Measurements from ENCODE around the gene ZNF418.
"Not testable (repeated sequence)": the region's sequence is repeated elsewhere in the genome, so short reads cannot be mapped to it uniquely, and the experiment has no call there.

Gene ZNF418

DNA sequence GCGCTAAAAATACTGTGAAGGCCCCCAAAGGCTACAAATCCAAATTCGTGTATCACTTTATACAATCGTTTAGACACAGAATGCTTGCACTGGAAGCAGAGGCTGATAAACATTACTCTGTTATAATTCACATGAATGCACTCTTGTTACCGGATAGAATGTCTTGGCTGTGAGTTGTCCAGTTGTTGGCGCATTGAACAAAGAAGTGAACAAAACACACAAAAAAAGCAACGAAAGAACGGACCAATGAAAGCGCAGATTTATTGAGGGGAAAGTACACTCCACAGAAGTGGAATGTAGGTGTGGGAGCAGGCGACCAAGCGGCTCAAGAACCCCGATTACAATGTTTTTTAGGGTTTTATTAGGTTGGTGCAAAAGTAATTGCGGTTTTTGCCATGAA lies 529 bp upstream of the ZNF418 start:
- no peaks in the 10 kb centered on the region for H3K79me2 ChIP-seq (ENCODE audit: control insufficient read depth, insufficient read depth, low read length, poor library complexity)
- peaks cover 0 to 3% of the 10 kb centered on the region in 2 experiments for H3K4me1 ChIP-seq (ENCODE audit: control insufficient read depth in 1 of 2, insufficient read depth in 2 of 2, low read length in 2 of 2)
- no peak overlapping the region for H3K23ac ChIP-seq (ENCODE audit: low read length)
- no peak overlapping the region for H3K27ac ChIP-seq (ENCODE audit: low read depth, low read length)
- no peaks in the 10 kb centered on the region for H3K27me3 ChIP-seq (ENCODE audit: insufficient read depth, low read length)
- no peak overlapping the region for H2BK5ac ChIP-seq (ENCODE audit: low read depth, low read length, poor library complexity)
- peaks cover 3 to 7% of the 10 kb centered on the region in 2 experiments for H3K36me3 ChIP-seq (ENCODE audit: control insufficient read depth in 1 of 2, insufficient read depth in 2 of 2, low read length in 2 of 2)
- no peak overlapping the region for H3K4me2 ChIP-seq (ENCODE audit: low read length)
- H2BK12ac ChIP-seq (ENCODE audit: low read length): no peak overlapping the region
- WGBS (ENCODE audit: extremely low coverage, insufficient coverage, insufficient read length): no CpG with 5 or more reads among the region's 12 CpGs
- no peak overlapping the region for H2BK120ac ChIP-seq (ENCODE audit: insufficient read depth, low read length, poor library complexity)
- H4K8ac ChIP-seq (ENCODE audit: low read depth, low read length): no peak overlapping the region
- DNase-seq: no peak
- no peak overlapping the region for H3K4ac ChIP-seq (ENCODE audit: low read depth, low read length)
- H3K9me3 ChIP-seq (ENCODE audit: insufficient read depth, low read depth, low read length): no peaks in the 10 kb centered on the region
- no peak overlapping the region for H3K9ac ChIP-seq (ENCODE audit: low read length)
- H4K12ac ChIP-seq (ENCODE audit: low read depth, low read length): no peak overlapping the region
- no peak overlapping the region for H2AK5ac ChIP-seq (ENCODE audit: low read length)
- H3K4me3 ChIP-seq (ENCODE audit: low read depth, low read length): no peak overlapping the region
- H2AFZ ChIP-seq (ENCODE audit: insufficient read depth, low read length, poor library complexity): no peak overlapping the region
- H3K14ac ChIP-seq (ENCODE audit: low read length): no peak overlapping the region
- H4K91ac ChIP-seq (ENCODE audit: low read depth, low read length): no peak overlapping the region
- H3K79me1 ChIP-seq (ENCODE audit: low read length): peaks cover 4% of the 10 kb centered on the region
- no peak overlapping the region for H3K18ac ChIP-seq (ENCODE audit: low read length)

DNA sequence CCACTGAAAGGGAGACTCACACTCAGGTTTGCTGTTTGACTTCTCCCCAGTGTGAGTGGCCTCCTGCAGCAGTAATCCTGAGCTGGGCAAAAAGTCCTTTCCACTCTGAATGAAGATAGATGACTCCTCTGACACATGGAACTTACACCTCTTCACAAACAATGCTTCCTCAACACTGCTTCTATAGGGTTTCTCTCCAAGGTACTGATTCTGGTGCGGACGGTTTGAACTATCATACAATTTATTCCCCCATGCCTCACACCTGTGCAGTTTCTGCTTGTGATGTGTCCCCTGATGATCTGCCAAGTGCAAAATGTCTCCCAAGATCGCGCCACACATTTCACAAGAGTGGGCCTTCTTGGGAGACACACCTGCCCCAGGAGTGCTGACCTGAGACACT lies 7.6 kb downstream of the ZNF418 start:
- no peak for DNase-seq
- no peak overlapping the region for H3K18ac ChIP-seq (ENCODE audit: low read length)
- peaks cover 29 to 61% of the 10 kb centered on the region in 2 experiments for H3K36me3 ChIP-seq (ENCODE audit: control insufficient read depth in 1 of 2, insufficient read depth in 2 of 2, low read length in 2 of 2)
- H3K27ac ChIP-seq (ENCODE audit: low read depth, low read length): no peak overlapping the region
- H3K79me2 ChIP-seq (ENCODE audit: control insufficient read depth, insufficient read depth, low read length, poor library complexity): no peaks in the 10 kb centered on the region
- no peak overlapping the region for H4K12ac ChIP-seq (ENCODE audit: low read depth, low read length)
- H2AK5ac ChIP-seq (ENCODE audit: low read length): no peak overlapping the region
- H3K14ac ChIP-seq (ENCODE audit: low read length): no peak overlapping the region
- no peak overlapping the region for H3K9ac ChIP-seq (ENCODE audit: low read length)
- no peak overlapping the region for H2AFZ ChIP-seq (ENCODE audit: insufficient read depth, low read length, poor library complexity)
- peaks cover 11% of the 10 kb centered on the region for H3K9me3 ChIP-seq (ENCODE audit: insufficient read depth, low read depth, low read length)
- H4K91ac ChIP-seq (ENCODE audit: low read depth, low read length): no peak overlapping the region
- H2BK12ac ChIP-seq (ENCODE audit: low read length): no peak overlapping the region
- no peak overlapping the region for H2BK5ac ChIP-seq (ENCODE audit: low read depth, low read length, poor library complexity)
- H2BK120ac ChIP-seq (ENCODE audit: insufficient read depth, low read length, poor library complexity): no peak overlapping the region
- H3K4me1 ChIP-seq (ENCODE audit: control insufficient read depth in 1 of 2, insufficient read depth in 2 of 2, low read length in 2 of 2): no peaks in the 10 kb centered on the region
- H3K27me3 ChIP-seq (ENCODE audit: insufficient read depth, low read length): no peaks in the 10 kb centered on the region
- H3K79me1 ChIP-seq (ENCODE audit: low read length): no peaks in the 10 kb centered on the region
- H3K23ac ChIP-seq (ENCODE audit: low read length): no peak overlapping the region
- no CpG with 5 or more reads among the region's 4 CpGs for WGBS (ENCODE audit: extremely low coverage, insufficient coverage, insufficient read length)
- H3K4me3 ChIP-seq (ENCODE audit: low read depth, low read length): no peak overlapping the region
- no peak overlapping the region for H3K4me2 ChIP-seq (ENCODE audit: low read length)
- H4K8ac ChIP-seq (ENCODE audit: low read depth, low read length): no peak overlapping the region
- no peak overlapping the region for H3K4ac ChIP-seq (ENCODE audit: low read depth, low read length)

DNA sequence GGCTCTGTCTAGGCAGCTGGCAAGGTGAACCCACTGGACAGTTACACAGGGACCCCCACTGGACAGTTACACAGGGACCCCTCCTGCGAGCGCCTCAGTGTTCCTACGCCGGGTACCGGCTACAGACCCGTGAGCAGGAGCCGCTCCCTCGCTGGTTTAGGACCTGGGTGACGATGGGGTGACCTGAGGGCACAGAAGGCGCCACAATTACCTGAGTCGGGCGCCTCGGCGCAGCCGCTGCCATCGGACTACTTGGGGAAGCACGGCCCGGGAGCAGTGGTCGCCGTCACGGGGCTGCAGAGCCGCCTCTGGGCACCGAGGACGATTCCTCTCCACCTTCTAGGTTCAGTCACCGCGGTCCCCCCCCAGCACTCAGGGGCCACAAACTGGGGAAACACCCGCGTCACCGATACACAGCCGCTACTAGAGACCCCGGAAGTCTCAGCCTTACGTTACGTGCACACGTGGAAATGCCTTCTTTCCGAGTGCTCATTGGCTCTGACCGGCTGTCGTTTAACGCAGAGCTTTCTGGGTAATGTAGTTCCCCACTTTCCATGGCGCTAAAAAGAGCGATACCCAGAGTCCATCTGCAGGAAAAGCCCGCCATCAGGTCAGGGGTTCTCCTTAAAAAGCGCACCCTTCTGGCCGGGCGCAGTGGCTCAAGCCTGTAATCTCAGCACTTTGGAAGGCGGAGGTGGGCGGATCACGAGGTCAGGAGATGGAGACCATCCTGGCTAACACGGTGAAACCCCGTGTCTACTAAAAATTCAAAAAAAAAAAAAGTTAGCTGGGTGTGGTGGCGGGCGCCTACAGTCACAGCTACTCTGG lies 18.8 kb downstream of the ZNF418 start, which contains the start of gene ZNF417:
TSS of gene ZNF417 (minus strand) at position 425 of the 828 bp plus-strand sequence. CDS start at position 244, 181 bp downstream.
- not testable (repeated sequence) for H3K79me2 ChIP-seq (ENCODE audit: control insufficient read depth, insufficient read depth, low read length, poor library complexity); H3K79me1 ChIP-seq (ENCODE audit: low read length); H2BK12ac ChIP-seq (ENCODE audit: low read length); H2AK5ac ChIP-seq (ENCODE audit: low read length); H3K27me3 ChIP-seq (ENCODE audit: insufficient read depth, low read length); H3K9me3 ChIP-seq (ENCODE audit: insufficient read depth, low read depth, low read length); H3K23ac ChIP-seq (ENCODE audit: low read length); H3K4me1 ChIP-seq (ENCODE audit: control insufficient read depth in 1 of 2, insufficient read depth in 2 of 2, low read length in 2 of 2)
- peak within 1 kb of the TSS; percentile 85 for H3K4me3 ChIP-seq (ENCODE audit: low read depth, low read length)
- peak within 1 kb of the TSS; percentile 57 for H3K18ac ChIP-seq (ENCODE audit: low read length)
- peak within 1 kb of the TSS; percentile 35 for H4K12ac ChIP-seq (ENCODE audit: low read depth, low read length)
- peak within 1 kb of the TSS; percentile 74 for H3K14ac ChIP-seq (ENCODE audit: low read length)
- H4K8ac ChIP-seq (ENCODE audit: low read depth, low read length): peak within 1 kb of the TSS; percentile 87
- H4K91ac ChIP-seq (ENCODE audit: low read depth, low read length): peak within 1 kb of the TSS; percentile 79
- peak within 1 kb of the TSS; percentile 52 for H2AFZ ChIP-seq (ENCODE audit: insufficient read depth, low read length, poor library complexity)
- peak within 1 kb of the TSS; percentile 71 for H3K4me2 ChIP-seq (ENCODE audit: low read length)
- H2BK5ac ChIP-seq (ENCODE audit: low read depth, low read length, poor library complexity): peak within 1 kb of the TSS; percentile 50
- peak; percentile 95 to 98 for DNase-seq
- peaks cover 17 to 18% of the 10 kb centered on the region in 2 experiments for H3K36me3 ChIP-seq (ENCODE audit: control insufficient read depth in 1 of 2, insufficient read depth in 2 of 2, low read length in 2 of 2)
- no CpG with 5 or more reads among the region's 51 CpGs for WGBS (ENCODE audit: extremely low coverage, insufficient coverage, insufficient read length)
- H3K9ac ChIP-seq (ENCODE audit: low read length): peak within 1 kb of the TSS; percentile 76
- peak within 1 kb of the TSS; percentile 23 for H3K27ac ChIP-seq (ENCODE audit: low read depth, low read length)
- H3K4ac ChIP-seq (ENCODE audit: low read depth, low read length): peak within 1 kb of the TSS; percentile 53
- H2BK120ac ChIP-seq (ENCODE audit: insufficient read depth, low read length, poor library complexity): peak within 1 kb of the TSS; percentile 61

DNA sequence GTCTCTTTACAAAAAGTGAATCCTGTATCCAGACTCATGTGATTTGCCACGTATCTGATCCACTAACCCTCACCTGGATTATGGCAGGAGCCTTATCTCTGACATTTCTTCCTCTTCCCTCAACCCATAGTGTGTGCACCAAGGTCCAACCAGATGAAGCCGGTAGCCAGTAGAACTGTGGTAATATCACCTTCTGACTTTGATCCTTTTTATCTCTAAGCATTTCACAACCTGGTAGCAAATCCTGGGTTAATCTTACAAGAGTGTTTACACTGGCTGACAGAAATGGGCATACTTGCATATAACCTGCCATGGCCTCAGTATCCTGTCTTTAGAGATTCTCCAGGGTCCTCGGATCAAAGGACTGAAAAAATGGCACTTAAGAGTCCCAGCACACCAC lies 20.7 kb downstream of the ZNF418 start:
- H3K27ac ChIP-seq (ENCODE audit: low read depth, low read length): no peak overlapping the region
- WGBS (ENCODE audit: extremely low coverage, insufficient coverage, insufficient read length): no CpG with 5 or more reads among the region's 3 CpGs
- no peak overlapping the region for H4K91ac ChIP-seq (ENCODE audit: low read depth, low read length)
- H3K4ac ChIP-seq (ENCODE audit: low read depth, low read length): peak overlapping the region; percentile 14
- no peak overlapping the region for H3K9ac ChIP-seq (ENCODE audit: low read length)
- H3K9me3 ChIP-seq (ENCODE audit: insufficient read depth, low read depth, low read length): no peaks in the 10 kb centered on the region
- no peak overlapping the region for H3K4me3 ChIP-seq (ENCODE audit: low read depth, low read length)
- peaks cover 4% of the 10 kb centered on the region for H3K79me1 ChIP-seq (ENCODE audit: low read length)
- H3K27me3 ChIP-seq (ENCODE audit: insufficient read depth, low read length): no peaks in the 10 kb centered on the region
- no peak overlapping the region for H4K8ac ChIP-seq (ENCODE audit: low read depth, low read length)
- no peak overlapping the region for H3K18ac ChIP-seq (ENCODE audit: low read length)
- H3K14ac ChIP-seq (ENCODE audit: low read length): no peak overlapping the region
- H2BK120ac ChIP-seq (ENCODE audit: insufficient read depth, low read length, poor library complexity): no peak overlapping the region
- no peak overlapping the region for H2BK12ac ChIP-seq (ENCODE audit: low read length)
- no peak for DNase-seq
- peaks cover 7% of the 10 kb centered on the region for H3K79me2 ChIP-seq (ENCODE audit: control insufficient read depth, insufficient read depth, low read length, poor library complexity)
- H3K4me2 ChIP-seq (ENCODE audit: low read length): no peak overlapping the region
- H4K12ac ChIP-seq (ENCODE audit: low read depth, low read length): no peak overlapping the region
- H3K23ac ChIP-seq (ENCODE audit: low read length): no peak overlapping the region
- peaks cover 14 to 24% of the 10 kb centered on the region in 2 experiments for H3K36me3 ChIP-seq (ENCODE audit: control insufficient read depth in 1 of 2, insufficient read depth in 2 of 2, low read length in 2 of 2)
- H3K4me1 ChIP-seq (ENCODE audit: control insufficient read depth in 1 of 2, insufficient read depth in 2 of 2, low read length in 2 of 2): peaks cover 3 to 5% of the 10 kb centered on the region in 2 experiments
- H2AK5ac ChIP-seq (ENCODE audit: low read length): no peak overlapping the region
- H2AFZ ChIP-seq (ENCODE audit: insufficient read depth, low read length, poor library complexity): no peak overlapping the region
- no peak overlapping the region for H2BK5ac ChIP-seq (ENCODE audit: low read depth, low read length, poor library complexity)
